Kidney epithelial cell (primary cell): ENCODE measurements around the gene ITGB7. TPM values are rescaled to one million over a fixed set of nuclear protein-coding genes. Genes with fewer than 3 reads are reported as not detected.
"Not testable (repeated sequence)": the region's sequence is repeated elsewhere in the genome, so short reads cannot be mapped to it uniquely, and the experiment has no call there.

ENCODE experiments used
- DNase-seq: peaks from one replicate; pipeline ENCODE4 v3.0.0-alpha.2; 2010; ENCODE audit warnings: low read depth
- H3K27me3 ChIP-seq: 2 replicates; pipeline ENCODE4 v1.6.0; 2011; ENCODE audit warnings: low read length; ENCODE audit not compliant: control insufficient read depth, insufficient read depth
- H3K36me3 ChIP-seq: 2 replicates; pipeline ENCODE4 v1.5.1; 2011; ENCODE audit warnings: low read length; ENCODE audit not compliant: control insufficient read depth, insufficient read depth
- H3K4me3 ChIP-seq: 2 replicates; pipeline ENCODE4 v1.5.1; 2011; ENCODE audit warnings: low read depth, mild to moderate bottlenecking, control low read depth, low read length
- total RNA-seq: library from RNA; depleted of rRNA; stranded (reverse); fragments of >200 nt; gene quantifications from 2 replicates; pipeline ENCODE4 v1.2.3, GENCODE V29; 2015
- TF ChIP-seq, protein P1 (sequence below): IDR thresholded peaks from 2 replicates; pipeline ENCODE4 v1.5.1; 2011; ENCODE audit warnings: mild to moderate bottlenecking, moderate library complexity, low read length, control low read depth, inconsistent platforms; ENCODE audit not compliant: insufficient read depth, poor library complexity, severe bottlenecking

The ITGB7 gene
- total RNA-seq, 1 donor from 2014 or later = 1.6 TPM

DNA sequence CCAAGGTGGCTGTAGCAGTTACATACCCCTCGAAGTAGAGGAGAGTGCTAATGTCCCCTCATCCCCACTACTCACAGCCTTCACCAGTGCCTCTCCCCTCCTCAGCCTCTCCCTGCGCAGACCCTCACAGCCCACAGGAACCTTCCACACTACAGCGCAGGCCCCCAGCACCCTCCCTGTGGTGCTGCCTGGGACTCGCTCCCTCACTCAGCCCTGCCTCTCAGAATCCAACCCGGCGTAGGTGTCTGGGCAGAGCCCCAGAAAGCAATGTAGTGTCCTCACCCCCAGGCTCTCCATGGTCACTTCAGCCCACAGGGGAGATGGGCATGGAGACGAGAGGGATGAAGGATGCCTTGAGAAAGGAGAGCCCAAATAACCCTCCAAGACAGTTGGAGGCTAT lies 37.4 kb downstream of the ITGB7 start:
- H3K27me3 ChIP-seq = no peaks in the 10 kb centered on the region
- no peaks in the 10 kb centered on the region for H3K36me3 ChIP-seq
- H3K4me3 ChIP-seq = no peak overlapping the region
- TF ChIP-seq, protein P1, sequence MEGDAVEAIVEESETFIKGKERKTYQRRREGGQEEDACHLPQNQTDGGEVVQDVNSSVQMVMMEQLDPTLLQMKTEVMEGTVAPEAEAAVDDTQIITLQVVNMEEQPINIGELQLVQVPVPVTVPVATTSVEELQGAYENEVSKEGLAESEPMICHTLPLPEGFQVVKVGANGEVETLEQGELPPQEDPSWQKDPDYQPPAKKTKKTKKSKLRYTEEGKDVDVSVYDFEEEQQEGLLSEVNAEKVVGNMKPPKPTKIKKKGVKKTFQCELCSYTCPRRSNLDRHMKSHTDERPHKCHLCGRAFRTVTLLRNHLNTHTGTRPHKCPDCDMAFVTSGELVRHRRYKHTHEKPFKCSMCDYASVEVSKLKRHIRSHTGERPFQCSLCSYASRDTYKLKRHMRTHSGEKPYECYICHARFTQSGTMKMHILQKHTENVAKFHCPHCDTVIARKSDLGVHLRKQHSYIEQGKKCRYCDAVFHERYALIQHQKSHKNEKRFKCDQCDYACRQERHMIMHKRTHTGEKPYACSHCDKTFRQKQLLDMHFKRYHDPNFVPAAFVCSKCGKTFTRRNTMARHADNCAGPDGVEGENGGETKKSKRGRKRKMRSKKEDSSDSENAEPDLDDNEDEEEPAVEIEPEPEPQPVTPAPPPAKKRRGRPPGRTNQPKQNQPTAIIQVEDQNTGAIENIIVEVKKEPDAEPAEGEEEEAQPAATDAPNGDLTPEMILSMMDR = no peak
- no peak for DNase-seq

DNA sequence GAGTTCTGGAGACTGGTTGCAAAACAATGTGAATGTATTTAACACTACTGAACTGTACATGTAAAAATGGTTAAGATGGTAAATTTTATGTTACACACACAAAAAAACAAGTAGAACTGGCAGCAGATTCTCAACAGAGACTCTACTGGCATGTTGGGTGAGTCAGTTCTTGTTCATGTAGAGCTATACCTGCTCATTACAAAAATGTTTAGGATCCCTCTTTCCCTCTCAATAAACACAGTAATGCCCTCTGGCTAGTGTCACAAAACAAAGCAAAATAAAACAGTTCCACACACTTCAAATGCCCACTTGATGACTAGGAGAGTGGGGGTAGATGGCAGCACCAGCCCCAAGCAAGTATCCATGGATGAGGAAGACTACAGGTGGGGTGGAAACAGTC lies 40.2 kb downstream of the ITGB7 start:
- TF ChIP-seq, protein P1 = no peak
- Histone ChIP-seq H3K36me3 (no peaks in the 10 kb centered on the region), H3K27me3 (no peaks in the 10 kb centered on the region), H3K4me3 (no peak overlapping the region)
- no peak for DNase-seq

DNA sequence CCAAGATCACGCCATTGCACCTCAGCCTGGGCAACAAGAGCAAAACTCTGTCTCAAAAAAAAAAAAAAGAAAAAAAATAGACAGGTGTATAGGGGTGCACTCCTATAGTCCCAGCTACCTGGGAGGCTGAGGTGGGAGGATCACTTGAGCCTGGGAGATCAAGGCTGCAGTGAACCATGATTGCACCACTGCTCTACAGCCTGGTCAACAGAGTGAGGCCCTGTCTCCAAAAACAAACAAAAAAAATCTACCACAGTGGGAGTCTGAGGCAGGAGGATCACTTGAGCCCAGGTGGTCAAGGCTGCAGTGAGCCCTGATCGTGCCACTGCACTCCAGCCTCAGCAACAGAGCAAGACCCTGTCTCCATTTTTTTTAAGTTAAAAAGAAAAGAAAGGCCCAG lies 44.0 kb downstream of the ITGB7 start:
- not testable (repeated sequence) for H3K4me3 ChIP-seq, H3K27me3 ChIP-seq, H3K36me3 ChIP-seq, DNase-seq

DNA sequence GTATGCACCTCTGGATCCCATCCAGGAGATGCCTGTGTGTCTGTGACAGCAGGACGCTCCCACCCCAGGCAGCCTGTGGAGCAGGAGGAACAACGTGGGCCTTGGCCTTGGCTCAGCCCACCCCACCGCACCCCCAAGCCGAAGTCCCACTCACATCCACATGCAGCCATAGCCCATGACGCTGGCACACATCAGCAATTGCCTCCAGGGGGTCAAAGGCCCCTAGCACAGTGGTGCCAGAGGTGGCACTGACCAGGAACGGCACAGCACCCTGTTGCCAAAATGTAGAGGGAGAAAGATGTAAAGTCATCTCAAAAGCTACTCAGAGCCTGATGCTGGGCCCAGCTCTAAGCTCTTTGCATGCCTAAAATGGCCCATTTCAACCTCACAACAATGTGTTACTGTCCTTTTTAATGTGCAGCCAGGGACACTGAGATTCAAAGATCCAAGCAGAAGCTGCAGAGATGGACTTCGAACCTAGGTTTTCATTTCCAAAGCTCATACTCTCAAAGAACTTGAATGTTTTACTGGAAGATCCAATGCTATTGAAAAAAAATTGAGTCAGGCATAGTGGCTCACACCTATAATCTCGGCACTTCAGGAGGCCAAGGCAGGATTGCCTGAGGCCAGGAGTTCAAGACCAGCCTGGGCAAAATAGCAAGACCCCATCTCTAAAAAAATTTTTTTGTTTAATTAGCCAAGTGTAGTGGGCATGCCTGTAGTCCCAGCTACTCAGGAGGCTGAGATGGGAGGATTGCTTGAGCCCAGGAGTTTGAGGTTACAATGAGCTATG lies 45.7 kb downstream of the ITGB7 start:
- no peak for DNase-seq
- Histone ChIP-seq H3K4me3 (no peak overlapping the region), H3K36me3 (no peaks in the 10 kb centered on the region), H3K27me3 (no peaks in the 10 kb centered on the region)
- TF ChIP-seq, protein P1 = no peak

DNA sequence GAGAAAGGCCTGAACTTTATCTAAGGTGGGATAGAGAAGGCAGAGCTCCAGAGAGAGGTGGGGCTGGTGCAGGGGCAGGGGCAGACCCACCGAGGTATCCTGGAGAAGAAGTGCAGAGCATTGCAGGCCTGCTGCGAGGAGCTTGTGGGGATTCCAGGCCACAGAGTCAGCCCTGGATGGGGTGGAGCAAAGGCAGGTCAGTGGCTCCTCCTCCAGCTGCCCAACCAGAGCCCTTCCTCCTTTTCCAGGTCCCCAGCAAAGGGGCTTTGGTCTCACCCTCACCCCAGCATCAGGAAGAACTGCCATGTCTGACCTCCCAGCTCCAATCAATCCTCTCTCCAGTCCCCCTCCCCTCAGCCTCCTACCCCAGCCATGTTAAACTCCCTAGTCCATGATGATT lies 46.4 kb downstream of the ITGB7 start:
- H3K27me3 ChIP-seq = no peaks in the 10 kb centered on the region
- H3K4me3 ChIP-seq = no peak overlapping the region
- H3K36me3 ChIP-seq = no peaks in the 10 kb centered on the region
- TF ChIP-seq, protein P1 = no peak
- DNase-seq = no peak

DNA sequence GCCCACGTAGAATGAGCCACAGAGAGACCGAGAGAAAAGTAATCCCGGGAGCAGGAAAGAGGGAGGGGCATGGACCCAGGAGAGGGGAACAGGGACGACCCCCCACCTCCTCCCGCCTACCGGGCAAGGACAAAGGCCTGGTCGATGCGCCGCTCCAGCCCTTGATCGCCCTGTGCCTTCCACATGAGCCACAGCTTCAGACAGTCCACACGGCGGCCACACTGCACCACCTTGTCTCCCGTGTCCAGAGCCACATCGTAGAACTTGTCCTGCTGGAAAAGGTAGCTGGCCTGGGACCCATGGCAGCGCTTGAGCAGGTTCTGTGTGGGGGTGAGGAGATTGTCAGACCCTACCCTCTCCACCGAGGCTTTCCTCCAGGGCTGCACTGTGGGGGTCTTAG lies 47.1 kb downstream of the ITGB7 start:
- TF ChIP-seq, protein P1 = no peak
- no peaks in the 10 kb centered on the region for H3K36me3 ChIP-seq
- no peak overlapping the region for H3K4me3 ChIP-seq
- DNase-seq = no peak
- H3K27me3 ChIP-seq = no peaks in the 10 kb centered on the region
